GM19463 (cell line): ENCODE results near the gene SLAMF6.

Source experiments
- ATAC-seq: cut with Tn5 transposase; IDR thresholded peaks from one replicate; pipeline ENCODE4 v1.9.1; 2021; ENCODE audit warnings: mild to moderate bottlenecking, moderate library complexity; ENCODE audit not compliant: unreplicated experiment

SLAMF6 gene

GRCh38 chr1:160436966-160437365 lies 86.1 kb downstream of the SLAMF6 start:
- ATAC-seq: no peak
